ENCODE measurements around the gene FRK. TPM values are rescaled to one million over a fixed set of nuclear protein-coding genes. Genes with fewer than 3 reads are reported as not detected.
A peak's percentile ranks its signal among the peaks of the same experiment; 100 is the strongest.

FRK gene
- total RNA-seq, 4 donors from 2014 or later: 7.4 to 54.3 (median 31.2) TPM

- no peak for TF ChIP-seq POLR2A (IDR thresholded peaks at IDR 0.05)
- TF ChIP-seq, protein P1, sequence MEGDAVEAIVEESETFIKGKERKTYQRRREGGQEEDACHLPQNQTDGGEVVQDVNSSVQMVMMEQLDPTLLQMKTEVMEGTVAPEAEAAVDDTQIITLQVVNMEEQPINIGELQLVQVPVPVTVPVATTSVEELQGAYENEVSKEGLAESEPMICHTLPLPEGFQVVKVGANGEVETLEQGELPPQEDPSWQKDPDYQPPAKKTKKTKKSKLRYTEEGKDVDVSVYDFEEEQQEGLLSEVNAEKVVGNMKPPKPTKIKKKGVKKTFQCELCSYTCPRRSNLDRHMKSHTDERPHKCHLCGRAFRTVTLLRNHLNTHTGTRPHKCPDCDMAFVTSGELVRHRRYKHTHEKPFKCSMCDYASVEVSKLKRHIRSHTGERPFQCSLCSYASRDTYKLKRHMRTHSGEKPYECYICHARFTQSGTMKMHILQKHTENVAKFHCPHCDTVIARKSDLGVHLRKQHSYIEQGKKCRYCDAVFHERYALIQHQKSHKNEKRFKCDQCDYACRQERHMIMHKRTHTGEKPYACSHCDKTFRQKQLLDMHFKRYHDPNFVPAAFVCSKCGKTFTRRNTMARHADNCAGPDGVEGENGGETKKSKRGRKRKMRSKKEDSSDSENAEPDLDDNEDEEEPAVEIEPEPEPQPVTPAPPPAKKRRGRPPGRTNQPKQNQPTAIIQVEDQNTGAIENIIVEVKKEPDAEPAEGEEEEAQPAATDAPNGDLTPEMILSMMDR (IDR thresholded peaks at IDR 0.05): no peak
- H3K36me3 ChIP-seq: no peaks in the 10 kb centered on the region
- peaks cover 0 to 45% (median 7%) of the 10 kb centered on the region in 4 donors for H3K4me1 ChIP-seq
- no peak overlapping the region for H3K4me3 ChIP-seq
- no peak for DNase-seq
- H3K27me3 ChIP-seq: no peaks in the 10 kb centered on the region
- no peak overlapping the region for H3K27ac ChIP-seq
- no peaks in the 10 kb centered on the region for H3K9me3 ChIP-seq
These were observed 42.2 kb upstream of the FRK start for GRCh38 chr6:116102873-116103272.

DNA sequence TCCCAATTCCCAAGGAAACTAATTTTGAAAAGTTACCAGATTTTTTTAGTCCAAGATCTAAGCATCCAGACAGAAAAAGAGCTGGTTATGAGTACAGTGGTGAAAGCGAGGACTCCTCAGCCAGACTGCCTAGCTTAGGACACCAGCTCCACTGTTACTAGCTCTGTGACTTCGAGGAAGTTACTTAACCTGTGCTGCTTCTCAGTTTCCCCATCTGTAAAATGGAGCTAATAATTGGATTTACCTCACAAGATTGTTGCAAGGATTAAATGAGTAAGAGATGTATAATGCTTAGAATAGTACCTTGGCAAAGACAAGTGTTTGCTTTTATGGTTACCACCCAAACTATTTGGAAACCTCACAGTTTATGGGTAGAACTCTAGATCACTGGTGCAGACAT, 41.1 kb upstream of the FRK start:
- Histone ChIP-seq H3K27me3 (no peaks in the 10 kb centered on the region), H3K4me3 (peak overlapping the region; percentile 61 to 93 (median 80)), H3K27ac (peak overlapping the region; percentile 90 to 98 (median 96)), H3K36me3 (no peaks in the 10 kb centered on the region), H3K4me1 (peaks cover 0 to 45% (median 7%) of the 10 kb centered on the region in 4 donors), H3K9me3 (no peaks in the 10 kb centered on the region)
- no peak for DNase-seq
- TF ChIP-seq, protein P1 (IDR thresholded peaks at IDR 0.05): no peak
- no peak for TF ChIP-seq POLR2A (IDR thresholded peaks at IDR 0.05)

DNA sequence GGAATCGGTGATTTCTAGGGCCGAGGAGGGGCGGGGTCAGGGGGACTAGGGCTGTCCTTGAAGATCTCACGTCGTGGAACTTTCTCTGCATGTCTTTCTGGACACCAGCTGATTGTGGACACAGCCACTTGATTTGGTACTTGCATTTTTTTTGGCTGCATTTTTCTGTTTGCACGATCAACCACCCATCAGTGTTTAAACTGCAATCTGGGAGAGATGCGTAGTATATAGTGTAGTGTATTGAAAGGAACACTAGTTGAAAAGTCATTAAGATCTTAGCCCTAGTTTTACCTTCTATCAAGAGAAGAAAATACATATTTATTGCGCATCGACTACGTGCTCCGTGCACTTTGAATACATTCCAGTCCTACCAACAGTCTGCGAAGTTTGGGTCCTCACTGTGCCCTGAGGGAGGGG, 40.6 kb upstream of the FRK start:
- peaks cover 0 to 3% (median under 1%) of the 10 kb centered on the region in 4 donors for H3K9me3 ChIP-seq

DNA sequence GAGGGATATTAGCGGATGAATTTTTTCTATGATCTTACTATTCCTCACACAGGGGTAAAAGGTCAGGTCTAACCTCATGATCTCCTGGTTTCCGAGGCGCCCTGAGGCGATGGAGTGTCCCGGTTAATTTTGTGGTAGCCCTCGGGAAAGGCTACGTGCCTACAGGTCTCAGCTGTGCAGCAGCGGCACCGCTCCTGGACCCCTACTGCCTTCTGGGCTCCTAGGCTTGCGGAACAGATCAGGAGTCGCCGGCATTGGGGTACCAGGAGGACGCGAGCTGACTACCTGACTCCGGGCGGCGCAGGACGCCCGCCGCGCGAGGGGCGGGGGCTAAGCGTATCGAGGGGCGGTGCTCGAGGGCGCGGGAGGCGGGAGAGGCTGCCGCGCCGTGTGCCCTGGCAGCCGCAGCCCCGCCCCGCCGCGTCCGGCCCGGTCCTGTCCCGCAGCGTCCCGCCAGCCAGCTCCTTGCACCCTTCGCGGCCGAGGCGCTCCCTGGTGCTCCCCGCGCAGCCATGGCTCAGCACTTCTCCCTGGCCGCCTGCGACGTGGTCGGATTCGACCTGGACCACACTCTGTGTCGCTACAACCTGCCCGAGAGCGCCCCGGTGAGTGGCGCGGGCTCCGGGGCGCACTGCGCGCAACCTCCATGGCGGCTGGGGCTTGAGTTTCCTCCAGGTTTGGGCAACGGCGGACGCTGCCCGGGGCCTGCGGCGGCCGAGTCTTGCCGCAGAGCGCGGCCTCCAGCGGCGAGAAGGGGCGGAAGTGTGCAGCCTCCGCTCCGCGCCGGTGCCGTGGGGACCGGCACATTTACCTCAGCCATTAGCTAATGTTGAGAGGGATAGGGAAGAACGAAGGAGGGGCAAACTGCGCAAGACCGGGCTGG, 40.0 kb upstream of the FRK start, which contains the start of gene NT5DC1:
TSS of gene NT5DC1 (plus strand) at position 435 of the 883 bp plus-strand sequence. CDS start at position 513, 78 bp downstream.
- H3K36me3 ChIP-seq: no peaks in the 10 kb centered on the region
- TF ChIP-seq, protein P1 (IDR thresholded peaks at IDR 0.05): peak in 4 of 6 experiments; percentile 23 to 52 (median 50)
- peak; percentile 70 to 86 for TF ChIP-seq POLR2A (IDR thresholded peaks at IDR 0.05)
- H3K9me3 ChIP-seq: peaks cover 0 to 9% (median 3%) of the 10 kb centered on the region in 4 donors
- H3K4me3 ChIP-seq: peak within 1 kb of the TSS; percentile 61 to 93 (median 80)
- H3K27ac ChIP-seq: peak within 1 kb of the TSS; percentile 90 to 98 (median 96)
- DNase-seq: peak; percentile 84 to 94 (median 94)
- H3K27me3 ChIP-seq: no peaks in the 10 kb centered on the region
- peaks cover 0 to 37% (median 7%) of the 10 kb centered on the region in 4 donors for H3K4me1 ChIP-seq

More for the DNA sequence above, 40.6 kb upstream of the FRK start:
- peaks cover 0 to 44% (median 7%) of the 10 kb centered on the region in 4 donors for H3K4me1 ChIP-seq
- no peaks in the 10 kb centered on the region for H3K27me3 ChIP-seq
- peak in 1 of 3 donors; percentile 86 for DNase-seq
- peak overlapping the region; percentile 90 to 98 (median 96) for H3K27ac ChIP-seq
- TF ChIP-seq, protein P1 (IDR thresholded peaks at IDR 0.05): no peak
- TF ChIP-seq POLR2A (IDR thresholded peaks at IDR 0.05): no peak
- peak overlapping the region; percentile 61 to 93 (median 80) for H3K4me3 ChIP-seq
- H3K36me3 ChIP-seq: no peaks in the 10 kb centered on the region

DNA sequence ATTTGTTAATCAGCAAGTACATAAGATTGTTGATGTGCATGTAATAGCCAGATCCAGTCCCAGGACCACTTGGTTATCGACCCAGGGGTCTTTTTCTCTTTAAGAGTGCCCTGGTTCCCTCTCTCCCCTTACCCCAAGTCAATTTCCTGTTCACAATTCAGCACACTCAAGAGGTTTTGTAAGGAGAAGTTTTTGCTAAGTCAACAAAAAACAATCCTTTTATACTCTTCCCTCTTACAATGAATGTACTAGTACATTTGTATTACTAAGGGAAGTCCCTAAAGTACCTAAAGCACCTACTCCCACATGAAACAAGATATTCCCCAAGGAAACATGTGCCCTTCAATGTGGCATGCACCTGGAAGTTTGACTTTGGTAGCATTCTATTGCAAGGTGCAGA, 38.3 kb upstream of the FRK start:
- no peak overlapping the region for H3K4me3 ChIP-seq
- DNase-seq: no peak
- TF ChIP-seq, protein P1 (IDR thresholded peaks at IDR 0.05): no peak
- no peak for TF ChIP-seq POLR2A (IDR thresholded peaks at IDR 0.05)
- H3K27ac ChIP-seq: no peak overlapping the region
- H3K36me3 ChIP-seq: no peaks in the 10 kb centered on the region
- H3K9me3 ChIP-seq: peaks cover 0 to 12% (median 3%) of the 10 kb centered on the region in 4 donors
- H3K27me3 ChIP-seq: no peaks in the 10 kb centered on the region
- H3K4me1 ChIP-seq: peaks cover 0 to 24% (median 7%) of the 10 kb centered on the region in 4 donors

All from Peyer's patch (tissue), 4 donors.